ENCODE measurements around the gene GPR143. TPM values are rescaled to one million over a fixed set of nuclear protein-coding genes. Genes with fewer than 3 reads are reported as not detected.

The GPR143 gene
- total RNA-seq, 1 experiment from 2014 or later: not detected

DNA sequence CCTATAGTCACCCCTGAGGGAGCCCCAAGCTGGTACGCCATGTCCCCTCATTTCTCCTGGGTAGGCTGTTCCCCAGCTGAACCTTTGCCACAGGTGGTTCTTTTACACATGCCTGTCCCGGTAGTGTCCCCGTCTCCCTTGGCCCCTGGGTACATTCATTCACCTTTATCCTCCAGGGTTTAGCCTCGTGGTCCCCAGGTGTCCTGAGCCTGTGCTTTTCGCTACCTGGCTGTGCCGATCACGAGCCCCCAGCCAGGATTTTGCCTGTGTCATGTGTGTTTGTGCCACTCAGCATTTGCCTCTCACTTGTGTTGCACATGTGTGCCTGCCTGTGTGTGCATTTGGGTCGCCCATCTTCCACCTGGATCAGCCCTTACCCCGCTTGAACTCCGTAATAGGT is 57.6 kb downstream of the GPR143 start:
- no peak for DNase-seq (ENCODE audit: low spot score)

DNA sequence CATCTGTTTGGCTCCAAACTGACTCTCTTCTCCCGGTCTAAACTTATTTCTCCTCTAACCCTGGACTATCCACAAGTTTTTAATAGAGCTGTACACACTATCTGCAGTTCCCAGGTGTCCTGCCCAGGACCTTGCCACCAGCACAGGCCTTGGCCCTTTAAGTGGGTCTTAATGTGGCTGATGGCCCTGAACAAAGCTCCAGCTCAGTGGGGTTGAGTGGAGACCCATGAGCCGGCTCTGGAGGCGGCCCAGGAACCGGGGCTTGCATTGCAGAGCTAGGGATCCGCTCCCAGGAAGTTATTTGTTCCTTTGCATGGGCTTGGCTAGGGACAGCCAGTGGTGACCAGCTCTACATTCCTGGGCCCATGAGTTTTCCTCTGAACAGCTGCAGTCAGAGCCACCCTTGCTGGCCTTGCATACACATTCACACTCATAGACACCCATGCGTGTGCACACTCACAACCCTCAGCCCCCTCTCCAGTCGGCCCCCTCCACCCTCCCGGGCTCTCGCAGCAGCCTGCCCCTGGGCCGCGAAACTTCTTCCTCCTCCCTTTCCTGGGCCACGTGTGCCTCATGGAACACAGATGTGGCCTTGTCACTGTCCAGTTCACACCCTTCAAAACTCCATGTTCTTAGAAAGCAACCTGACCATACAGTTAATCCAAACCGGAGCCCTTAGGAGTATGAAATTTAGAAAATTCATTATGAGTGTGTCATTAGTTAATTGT is 58.2 kb downstream of the GPR143 start:
- DNase-seq (ENCODE audit: low spot score): no peak

DNA sequence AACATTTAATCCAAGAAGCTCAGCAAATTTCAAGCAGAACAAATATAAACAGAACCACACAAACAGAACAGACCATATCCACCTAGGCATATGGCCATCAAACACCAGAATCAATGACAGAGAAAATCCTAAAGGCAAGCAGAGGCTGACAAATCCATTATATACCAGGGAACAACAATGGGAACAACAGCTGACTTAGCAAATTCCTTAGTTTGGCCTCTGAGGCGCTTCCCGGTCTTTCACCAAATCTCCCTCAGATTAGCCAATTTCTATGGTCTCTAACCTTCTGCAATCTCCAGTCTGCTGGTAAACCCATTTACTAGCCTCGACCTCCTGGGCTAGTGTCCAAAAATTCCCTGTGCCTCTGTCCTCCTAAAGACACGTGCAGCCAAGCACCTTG is 59.2 kb downstream of the GPR143 start:
- DNase-seq (ENCODE audit: low spot score): no peak

DNA sequence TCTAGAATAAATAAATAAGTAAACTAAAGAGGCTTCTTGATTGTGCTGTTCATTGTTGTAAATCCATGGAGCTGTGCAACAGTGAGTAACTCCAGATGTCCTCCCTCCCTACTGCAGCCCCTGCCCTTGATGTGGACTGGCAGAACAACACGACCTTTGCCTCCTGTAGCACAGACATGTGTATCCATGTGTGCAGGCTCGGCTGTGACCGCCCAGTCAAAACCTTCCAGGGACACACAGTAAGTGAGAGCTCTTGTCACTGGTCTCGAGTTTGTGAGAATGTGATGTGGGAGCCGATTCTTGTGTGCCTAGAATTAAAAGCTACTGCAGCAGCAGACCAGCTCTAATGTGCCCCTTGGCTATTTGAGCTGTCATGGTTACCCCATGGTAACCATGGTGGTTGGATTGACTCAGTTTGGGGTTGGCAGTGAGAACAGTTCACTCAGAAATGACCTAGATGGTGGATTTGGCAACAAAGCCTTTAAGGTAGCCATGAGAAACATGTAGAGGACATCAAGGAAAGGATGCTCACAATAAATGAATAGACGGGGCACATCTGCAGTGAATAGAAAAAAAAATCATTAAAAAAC is 60.7 kb downstream of the GPR143 start:
- DNase-seq (ENCODE audit: low spot score): no peak

DNA sequence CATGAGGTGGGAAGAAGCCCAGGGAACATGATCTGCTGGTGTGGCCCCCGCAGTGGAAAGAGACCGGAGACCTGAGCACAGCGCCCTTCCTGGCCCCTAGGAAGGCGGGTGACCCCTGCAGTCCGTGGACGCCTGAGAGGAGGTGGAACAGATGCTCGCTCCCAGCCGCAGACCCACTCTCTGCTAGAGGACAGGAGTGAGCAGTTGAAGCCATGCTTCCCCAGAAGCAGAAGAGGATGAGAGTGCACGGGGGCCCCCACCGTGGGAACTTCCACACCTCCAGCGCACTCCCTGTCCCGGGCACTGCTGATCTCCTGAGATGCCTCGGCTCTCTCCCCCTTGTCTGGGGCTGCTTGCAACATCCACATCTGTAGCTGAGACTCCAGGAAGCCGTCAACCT is 62.2 kb downstream of the GPR143 start:
- DNase-seq (ENCODE audit: low spot score): no peak

DNA sequence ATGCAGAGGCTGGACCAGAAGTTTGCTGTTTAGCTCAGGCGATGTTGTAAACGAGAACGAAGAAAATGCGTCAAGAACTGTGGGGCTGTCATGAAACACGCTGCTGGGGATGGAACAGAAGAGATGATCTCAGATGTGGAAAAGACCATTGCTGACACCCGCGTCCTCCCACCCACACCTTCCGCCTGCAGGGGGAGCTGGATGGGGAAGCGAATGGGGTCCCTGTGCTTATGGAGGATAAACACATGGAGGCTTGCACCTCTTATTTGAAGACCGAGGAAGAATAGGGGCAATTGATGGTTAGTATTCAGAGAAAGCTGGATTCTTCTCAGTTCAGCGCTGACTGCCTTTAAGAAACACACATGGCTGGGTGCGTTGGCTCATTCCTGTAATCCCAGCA is 63.9 kb downstream of the GPR143 start:
- DNase-seq (ENCODE audit: low spot score): no peak

DNA sequence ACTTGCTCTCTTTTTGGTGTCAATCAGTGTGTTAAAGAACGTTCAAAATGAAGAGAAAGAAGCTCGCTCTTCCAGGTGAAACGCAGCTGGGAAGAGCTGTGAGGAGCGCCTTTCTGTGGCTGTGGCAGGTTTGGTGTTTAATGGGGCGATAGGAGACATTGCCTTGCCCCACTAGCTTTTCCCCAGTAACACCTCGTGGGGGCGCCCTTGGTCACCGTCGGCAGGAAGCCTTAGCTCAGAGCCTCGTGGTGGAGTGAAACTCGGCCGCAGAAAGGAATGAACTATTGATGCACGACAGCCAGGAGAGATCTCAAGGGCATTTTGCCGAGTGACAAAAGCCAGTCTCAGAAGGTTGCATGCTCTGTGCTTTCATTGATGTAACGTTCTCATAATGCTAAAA is 65.1 kb downstream of the GPR143 start:
- no peak for DNase-seq (ENCODE audit: low spot score)

DNA sequence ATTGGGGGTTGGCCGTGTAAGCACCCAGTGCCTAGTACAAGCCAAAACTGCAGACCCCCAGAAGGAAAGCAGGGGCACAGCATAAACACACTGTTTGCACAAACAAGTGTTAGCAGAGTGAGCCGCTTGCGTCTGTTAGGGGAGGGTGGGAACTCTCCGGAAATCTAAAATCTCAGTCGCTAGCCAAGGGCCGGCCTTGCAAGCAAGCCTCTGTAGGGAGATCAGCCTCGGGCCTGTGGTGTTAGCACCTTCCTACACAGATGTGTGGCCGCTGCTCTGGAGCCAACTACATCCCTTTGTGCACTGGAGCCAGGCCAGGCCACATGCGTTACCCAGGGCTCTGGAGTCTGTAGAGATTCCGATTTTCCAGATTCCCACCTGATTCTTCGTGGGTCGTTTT is 67.1 kb downstream of the GPR143 start:
- no peak for DNase-seq (ENCODE audit: low spot score)

DNA sequence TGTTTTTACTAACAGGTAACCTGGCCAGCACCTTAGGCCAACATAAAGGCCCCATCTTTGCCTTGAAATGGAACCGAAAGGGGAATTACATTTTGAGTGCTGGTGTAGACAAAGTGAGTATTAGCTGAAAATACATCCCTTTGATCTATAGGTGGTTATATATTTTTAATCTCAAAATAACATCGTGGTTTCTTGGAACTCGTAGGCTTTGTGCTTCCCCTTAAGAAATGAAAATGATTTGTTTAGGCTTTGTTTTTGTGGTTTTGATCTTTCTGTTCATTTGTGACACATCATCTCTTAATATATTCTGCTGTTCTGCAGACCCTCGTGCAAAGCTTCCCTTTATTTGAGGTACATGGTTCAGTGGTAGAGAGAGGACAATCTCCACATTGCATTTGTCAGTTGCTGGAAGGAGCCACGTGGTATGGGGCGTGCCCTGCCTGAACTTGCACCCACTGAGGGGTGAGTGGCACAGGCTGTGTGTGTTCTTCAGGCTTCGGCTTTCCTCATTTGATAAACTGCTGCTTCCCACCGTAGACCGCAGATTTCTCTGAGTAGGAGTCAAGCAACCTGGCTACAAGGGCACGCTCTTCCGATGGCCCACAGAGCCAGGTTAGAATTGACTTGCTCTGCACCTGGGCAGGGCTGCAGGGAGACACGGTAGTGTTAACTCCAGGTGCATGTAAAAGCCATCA is 72.2 kb downstream of the GPR143 start:
- no peak for DNase-seq (ENCODE audit: low spot score)

DNA sequence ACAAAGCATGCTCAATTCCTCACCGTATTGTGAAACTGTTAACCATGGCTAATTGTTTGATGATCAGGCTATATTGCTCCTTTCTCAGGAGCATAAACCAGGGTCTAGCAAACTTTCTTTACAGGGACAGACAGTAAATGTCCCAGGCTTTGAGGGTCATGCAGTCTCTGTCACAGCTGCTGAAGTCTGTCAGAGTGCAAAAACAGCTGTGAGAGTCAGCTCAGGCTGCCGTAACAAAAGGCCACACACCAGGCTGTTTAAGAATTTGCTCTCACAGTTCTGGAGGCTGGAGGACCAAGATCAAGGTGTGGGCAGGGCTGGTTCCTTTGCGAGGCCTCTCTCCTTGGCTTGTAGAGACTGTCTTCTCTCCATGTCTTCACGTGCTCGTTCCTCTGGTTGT is 75.6 kb downstream of the GPR143 start:
- no peak for DNase-seq (ENCODE audit: low spot score)

DNA sequence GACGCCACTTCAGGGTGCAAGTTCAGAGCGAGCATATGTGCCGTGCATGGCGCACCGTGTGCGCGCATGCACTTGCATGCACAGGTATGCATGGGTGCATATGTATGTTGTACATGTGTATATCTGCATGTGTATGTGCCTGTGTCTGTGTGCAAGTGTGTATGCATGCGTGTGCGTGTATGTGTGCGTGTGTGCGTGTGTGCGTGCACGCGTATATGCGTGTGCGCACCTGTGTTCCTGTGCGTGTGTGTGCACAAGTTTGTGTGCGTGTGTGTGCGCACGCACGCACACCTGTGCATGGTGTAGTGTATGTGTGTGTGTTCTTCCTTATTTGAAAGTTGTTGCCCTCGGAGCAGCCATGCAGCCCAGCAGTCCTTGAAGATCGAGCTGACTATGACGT is 76.8 kb downstream of the GPR143 start:
- no peak for DNase-seq (ENCODE audit: low spot score)

DNA sequence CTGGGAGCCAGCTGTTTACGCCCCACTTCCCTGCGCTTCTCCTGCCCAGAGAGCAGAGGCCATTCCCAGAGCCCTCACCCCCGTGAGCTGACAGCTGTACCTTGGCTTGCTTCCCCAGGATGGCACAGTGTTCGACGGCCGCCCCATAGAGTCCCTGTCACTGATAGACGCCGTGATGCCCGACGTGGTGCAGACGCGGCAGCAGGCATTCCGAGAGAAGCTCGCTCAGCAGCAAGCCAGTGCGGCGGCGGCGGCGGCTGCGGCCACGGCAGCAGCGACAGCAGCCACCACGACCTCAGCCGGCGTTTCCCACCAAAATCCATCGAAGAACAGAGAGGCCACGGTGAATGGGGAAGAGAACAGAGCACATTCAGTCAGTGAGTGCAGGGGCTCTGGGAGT is 77.7 kb downstream of the GPR143 start:
- no peak for DNase-seq (ENCODE audit: low spot score)

DNA sequence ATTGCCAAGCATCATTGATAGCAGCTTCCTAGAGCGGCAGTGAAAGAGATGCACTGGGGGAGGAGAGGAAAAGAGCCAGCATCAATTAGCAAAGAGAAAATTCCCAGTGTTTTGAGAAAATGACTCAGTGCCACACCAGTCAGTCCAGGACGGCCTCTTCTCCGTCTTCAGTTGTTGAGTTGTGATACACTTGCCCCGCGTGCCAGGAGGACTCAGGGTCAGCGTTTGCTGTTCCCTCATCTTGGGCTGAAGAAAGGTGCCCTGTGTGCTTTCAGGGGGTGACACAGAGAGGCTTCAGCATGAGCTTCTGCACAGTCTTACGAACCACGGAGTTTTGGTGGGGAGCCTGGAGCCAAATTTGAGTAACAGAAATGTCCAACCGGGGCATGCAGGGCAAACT is 82.3 kb downstream of the GPR143 start:
- no peak for DNase-seq (ENCODE audit: low spot score)

DNA sequence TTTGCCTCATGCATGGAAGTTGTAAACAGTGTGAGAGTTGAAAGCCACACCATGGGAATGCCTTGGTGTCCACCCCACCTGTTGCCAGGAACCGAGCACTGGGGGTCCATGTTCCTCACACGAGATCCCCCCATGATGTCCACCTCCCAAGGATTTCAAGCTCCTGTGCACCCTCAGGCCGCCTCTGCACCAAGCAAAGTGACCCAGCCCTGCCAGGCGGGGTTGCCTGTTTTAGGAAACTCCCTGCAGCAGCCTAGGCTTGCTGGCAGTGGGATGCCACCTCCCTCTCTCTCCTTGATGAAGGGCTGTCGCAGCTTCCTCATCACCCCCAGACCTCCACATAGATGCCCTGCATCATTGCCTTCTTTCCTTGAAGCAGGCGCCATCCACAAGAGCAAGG is 82.8 kb downstream of the GPR143 start:
- DNase-seq (ENCODE audit: low spot score): no peak

DNA sequence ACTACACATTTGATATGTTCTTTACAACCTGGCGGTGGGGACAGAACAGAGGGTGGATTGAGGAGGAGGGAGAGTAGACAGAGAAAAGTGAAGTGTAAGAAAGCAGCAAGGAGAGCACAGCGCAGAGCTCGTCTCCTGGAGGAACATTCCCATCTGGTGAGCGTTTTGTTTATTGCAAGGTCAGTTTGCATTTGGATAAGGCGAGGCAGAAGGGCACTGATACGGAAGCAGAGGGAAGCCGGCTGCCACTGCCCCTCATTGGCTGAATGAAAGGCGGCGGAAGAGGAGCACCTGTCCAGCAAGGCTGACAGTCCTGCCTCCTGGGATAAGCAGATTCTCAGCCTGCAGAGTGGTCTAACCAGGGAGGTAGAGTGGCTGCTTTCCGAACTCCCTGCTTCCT is 83.2 kb downstream of the GPR143 start:
- DNase-seq (ENCODE audit: low spot score): no peak

DNA sequence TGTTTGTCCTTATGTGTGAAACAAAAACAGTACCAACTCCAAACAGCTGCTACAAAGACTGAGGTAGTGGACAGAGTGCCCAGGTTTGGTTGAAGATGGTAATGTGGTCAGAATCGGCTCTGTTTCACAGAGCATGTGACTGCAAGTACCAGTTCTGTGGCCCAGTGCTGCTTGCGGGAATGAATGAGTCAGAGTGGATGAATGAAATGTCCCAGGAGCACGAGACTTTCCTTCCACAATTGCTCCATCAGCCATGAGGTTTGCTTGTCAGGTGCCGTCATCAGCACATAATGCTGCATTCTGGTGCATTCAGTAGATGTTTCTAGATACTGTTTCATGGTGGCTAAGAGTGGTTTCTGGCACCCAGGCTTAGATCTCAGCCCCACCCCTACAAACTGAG is 84.2 kb downstream of the GPR143 start:
- no peak for DNase-seq (ENCODE audit: low spot score)

DNA sequence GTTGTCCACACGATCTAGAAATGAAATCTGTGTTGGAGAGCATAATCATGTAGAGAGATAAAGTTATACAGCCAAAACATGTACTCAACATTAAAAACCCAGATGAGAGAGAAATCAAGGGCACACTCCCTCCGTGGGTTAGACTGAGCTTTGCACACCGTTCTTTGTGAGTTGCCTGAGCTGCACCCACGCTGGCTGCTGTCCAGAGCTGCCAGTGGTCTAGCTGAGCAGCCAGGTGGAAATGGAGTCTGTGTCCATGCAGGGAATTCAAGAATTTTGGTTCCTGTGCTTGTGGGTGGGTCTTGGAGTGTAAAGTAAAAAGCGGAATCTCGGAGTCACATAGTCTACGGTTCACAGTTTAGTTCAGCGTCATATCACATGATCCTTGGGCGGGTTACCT is 84.6 kb downstream of the GPR143 start:
- DNase-seq (ENCODE audit: low spot score): no peak

DNA sequence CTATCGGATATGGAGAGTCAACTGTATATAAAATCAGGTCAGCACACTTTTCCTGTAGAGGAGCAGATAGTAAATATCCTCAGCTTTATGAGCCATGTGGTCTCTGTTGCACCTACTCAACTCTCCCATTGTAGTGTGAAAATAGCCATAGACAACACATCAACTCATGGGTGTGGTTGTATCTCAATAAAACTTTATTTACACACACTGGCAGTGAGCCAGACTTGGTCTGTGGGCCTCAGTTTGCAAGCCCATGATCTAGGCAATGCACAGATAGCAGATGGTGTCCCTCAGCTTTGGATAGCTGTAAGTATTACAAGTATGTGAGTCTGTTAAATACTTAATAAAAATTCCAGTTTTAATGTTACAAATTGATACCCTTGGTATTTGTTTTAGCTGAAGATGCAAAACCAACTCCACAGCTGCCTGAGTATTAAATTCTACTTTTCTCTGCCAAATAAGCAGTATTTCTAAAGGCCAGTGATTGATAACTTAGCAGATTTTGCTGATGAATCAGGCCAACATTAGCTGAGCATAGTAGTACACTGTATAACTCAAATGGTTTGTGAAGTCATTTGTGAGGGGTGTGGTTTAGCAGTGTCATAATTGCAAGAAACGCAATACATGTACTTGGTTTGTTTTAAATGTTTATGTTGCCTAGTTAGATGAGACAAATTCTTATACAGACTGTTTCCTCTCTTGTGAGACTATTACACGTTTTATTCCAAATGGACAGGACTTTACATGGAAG is 87.3 kb downstream of the GPR143 start:
- DNase-seq (ENCODE audit: low spot score): no peak

DNA sequence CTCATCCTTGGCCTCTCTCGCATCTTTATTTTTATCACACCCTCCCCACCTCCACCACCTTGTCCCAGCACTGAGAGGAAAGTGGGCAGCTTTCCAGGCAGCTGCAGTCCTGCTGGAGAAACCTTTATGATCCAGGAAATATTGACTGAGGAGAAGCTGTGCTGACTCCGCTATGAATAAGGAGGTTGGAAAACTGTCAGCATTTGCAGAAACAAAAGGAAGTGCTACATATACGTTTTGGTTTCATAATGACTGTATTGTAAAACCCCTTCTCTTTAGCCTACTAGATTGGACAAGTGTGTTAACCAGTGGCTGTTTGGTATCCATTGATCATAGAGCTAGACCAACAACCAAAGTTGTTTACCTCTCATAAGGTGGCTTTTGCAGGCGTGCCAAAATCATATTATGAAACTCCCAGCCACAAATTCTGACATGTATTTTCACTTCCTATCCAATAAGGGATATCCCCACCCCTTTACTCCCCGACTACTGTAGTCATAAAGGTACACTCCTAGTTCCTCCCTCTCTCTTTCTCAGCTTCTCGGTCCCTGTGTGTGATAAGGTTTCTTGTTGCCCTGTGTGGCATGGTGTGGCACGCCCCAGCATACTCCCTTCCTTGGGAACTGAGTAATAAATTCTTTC is 88.4 kb downstream of the GPR143 start:
- peak; percentile 8 for DNase-seq (ENCODE audit: low spot score)

DNA sequence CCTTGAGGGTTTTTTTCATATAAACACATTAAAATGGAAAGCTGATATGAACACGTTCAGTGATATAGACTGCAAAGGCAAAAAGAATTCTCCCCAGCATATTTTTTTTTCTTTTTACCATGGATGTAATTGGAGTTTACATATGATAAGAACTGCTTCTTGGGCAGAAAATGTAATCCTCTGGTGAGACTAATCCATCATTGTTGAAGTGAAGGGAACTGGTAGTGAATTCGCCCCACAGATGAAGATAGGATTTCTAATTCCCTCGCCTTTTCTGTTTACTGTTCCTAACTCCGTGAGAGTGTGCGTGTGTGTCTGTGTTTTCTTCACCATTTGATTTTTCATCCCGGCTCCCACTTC is 88.9 kb downstream of the GPR143 start:
- DNase-seq (ENCODE audit: low spot score): peak; percentile 1

DNA sequence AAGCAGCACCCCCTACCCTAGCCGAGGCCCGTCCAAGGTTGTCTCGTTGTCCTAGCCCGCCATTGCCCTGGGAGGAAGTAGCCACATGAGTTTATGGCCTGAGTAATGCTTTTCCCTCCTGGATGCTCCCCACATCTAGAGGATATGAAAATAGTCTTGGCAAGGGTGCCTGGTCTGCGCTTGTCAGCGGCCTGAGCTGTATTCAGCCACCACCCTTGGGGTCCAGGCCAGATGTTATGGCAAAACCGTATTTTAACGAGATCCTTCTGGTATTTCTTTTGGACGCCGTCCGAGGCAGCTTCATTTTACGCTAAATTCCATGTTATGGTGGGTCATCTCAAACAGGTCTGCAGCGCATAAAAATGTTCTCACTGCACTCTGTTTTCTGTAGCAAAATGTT is 89.3 kb downstream of the GPR143 start:
- no peak for DNase-seq (ENCODE audit: low spot score)
